Peyer's patch (tissue), 4 donors: ENCODE results near the gene FPR1. TPM values are rescaled to one million over a fixed set of nuclear protein-coding genes. Genes with fewer than 3 reads are reported as not detected.

Experiments used
- DNase-seq, 3 donors: peaks; one replicate each; pipeline ENCODE4 v3.0.0-alpha.2; 2017 to 2019
- H3K27ac ChIP-seq, 4 donors: fragments of 200-600 bp; sonication (generic); one replicate each; pipeline ENCODE4 v1.5.1; 2016 to 2019
- H3K27me3 ChIP-seq, 2 donors: fragments of 200-600 bp; sonication (generic); one replicate each; pipeline ENCODE4 v1.5.1; 2019
- H3K36me3 ChIP-seq, 3 donors: fragments of 200-600 bp; sonication (generic); one replicate each; pipeline ENCODE4 v1.5.1; 2016 to 2019
- H3K4me1 ChIP-seq, 4 donors: fragments of 200-600 bp; sonication (generic); one replicate each; pipeline ENCODE4 v1.5.1; 2016 to 2019
- H3K4me3 ChIP-seq, 4 donors: fragments of 200-600 bp; sonication (generic); 1 replicate in 3 of 4; 2 replicates in 1 of 4; pipeline ENCODE4 v1.5.1; 2016 to 2019; ENCODE audit warnings: mild to moderate bottlenecking in 1 of 4
- H3K9me3 ChIP-seq, 4 donors: fragments of 200-600 bp; sonication (generic); one replicate each; pipeline ENCODE4 v1.5.1; 2016 to 2019; ENCODE audit warnings: mild to moderate bottlenecking in 1 of 4
- POLR2A ChIP-seq, 2 donors: fragments of 450-650 bp; IDR thresholded peaks; one replicate each; pipeline ENCODE4 v1.5.1; 2017; ENCODE audit warnings: antibody characterized with exemption in 2 of 2, mild to moderate bottlenecking in 2 of 2, moderate library complexity in 2 of 2
- total RNA-seq, 4 donors: library from RNA; depleted of rRNA; stranded (reverse); fragments of >200 nt; gene quantifications; one replicate each; pipeline ENCODE4 v1.1.0, GENCODE V29; 2016
- TF ChIP-seq, protein P1 (sequence below), 6 experiments: fragments of 450-650 bp in 4 of 6; fragments of 200-600 bp in 2 of 6; sonication (generic) in 1 of 6; IDR thresholded peaks; one replicate each; pipeline ENCODE4 v1.5.1; 2017 to 2019; ENCODE audit warnings: antibody characterized with exemption in 6 of 6, mild to moderate bottlenecking in 3 of 6, moderate library complexity in 1 of 6

The FPR1 gene
- total RNA-seq, 4 donors from 2014 or later: 1.6 to 5.8 (median 2.6) TPM

GRCh38 chr19:51733742-51734522 is 17.7 kb downstream of the FPR1 start:
- TF ChIP-seq, protein P1, sequence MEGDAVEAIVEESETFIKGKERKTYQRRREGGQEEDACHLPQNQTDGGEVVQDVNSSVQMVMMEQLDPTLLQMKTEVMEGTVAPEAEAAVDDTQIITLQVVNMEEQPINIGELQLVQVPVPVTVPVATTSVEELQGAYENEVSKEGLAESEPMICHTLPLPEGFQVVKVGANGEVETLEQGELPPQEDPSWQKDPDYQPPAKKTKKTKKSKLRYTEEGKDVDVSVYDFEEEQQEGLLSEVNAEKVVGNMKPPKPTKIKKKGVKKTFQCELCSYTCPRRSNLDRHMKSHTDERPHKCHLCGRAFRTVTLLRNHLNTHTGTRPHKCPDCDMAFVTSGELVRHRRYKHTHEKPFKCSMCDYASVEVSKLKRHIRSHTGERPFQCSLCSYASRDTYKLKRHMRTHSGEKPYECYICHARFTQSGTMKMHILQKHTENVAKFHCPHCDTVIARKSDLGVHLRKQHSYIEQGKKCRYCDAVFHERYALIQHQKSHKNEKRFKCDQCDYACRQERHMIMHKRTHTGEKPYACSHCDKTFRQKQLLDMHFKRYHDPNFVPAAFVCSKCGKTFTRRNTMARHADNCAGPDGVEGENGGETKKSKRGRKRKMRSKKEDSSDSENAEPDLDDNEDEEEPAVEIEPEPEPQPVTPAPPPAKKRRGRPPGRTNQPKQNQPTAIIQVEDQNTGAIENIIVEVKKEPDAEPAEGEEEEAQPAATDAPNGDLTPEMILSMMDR (IDR thresholded peaks at IDR 0.05): no peak
- no peak for TF ChIP-seq POLR2A (IDR thresholded peaks at IDR 0.05)
- H3K4me3 ChIP-seq: no peak overlapping the region
- H3K27me3 ChIP-seq: no peaks in the 10 kb centered on the region
- peaks cover 0 to 3% (median 0%) of the 10 kb centered on the region in 4 donors for H3K9me3 ChIP-seq
- H3K36me3 ChIP-seq: no peaks in the 10 kb centered on the region
- H3K4me1 ChIP-seq: no peaks in the 10 kb centered on the region
- H3K27ac ChIP-seq: no peak overlapping the region
- DNase-seq: no peak

GRCh38 chr19:51729781-51730180 is 21.9 kb downstream of the FPR1 start:
- Histone ChIP-seq H3K27ac (no peak overlapping the region), H3K27me3 (no peaks in the 10 kb centered on the region), H3K9me3 (peaks cover 0 to 3% (median 0%) of the 10 kb centered on the region in 4 donors), H3K36me3 (no peaks in the 10 kb centered on the region), H3K4me1 (no peaks in the 10 kb centered on the region), H3K4me3 (no peak overlapping the region)
- no peak for DNase-seq
- TF ChIP-seq, protein P1 (IDR thresholded peaks at IDR 0.05): no peak
- TF ChIP-seq POLR2A (IDR thresholded peaks at IDR 0.05): no peak

- H3K36me3 ChIP-seq: no peaks in the 10 kb centered on the region
- H3K27me3 ChIP-seq: no peaks in the 10 kb centered on the region
- no peak overlapping the region for H3K27ac ChIP-seq
- no peak for TF ChIP-seq POLR2A (IDR thresholded peaks at IDR 0.05)
- TF ChIP-seq, protein P1 (IDR thresholded peaks at IDR 0.05): no peak
- peaks cover 0 to 3% (median 0%) of the 10 kb centered on the region in 4 donors for H3K9me3 ChIP-seq
- H3K4me1 ChIP-seq: no peaks in the 10 kb centered on the region
- H3K4me3 ChIP-seq: no peak overlapping the region
- no peak for DNase-seq
These were observed 24.3 kb downstream of the FPR1 start for GRCh38 chr19:51727349-51727880.

DNA sequence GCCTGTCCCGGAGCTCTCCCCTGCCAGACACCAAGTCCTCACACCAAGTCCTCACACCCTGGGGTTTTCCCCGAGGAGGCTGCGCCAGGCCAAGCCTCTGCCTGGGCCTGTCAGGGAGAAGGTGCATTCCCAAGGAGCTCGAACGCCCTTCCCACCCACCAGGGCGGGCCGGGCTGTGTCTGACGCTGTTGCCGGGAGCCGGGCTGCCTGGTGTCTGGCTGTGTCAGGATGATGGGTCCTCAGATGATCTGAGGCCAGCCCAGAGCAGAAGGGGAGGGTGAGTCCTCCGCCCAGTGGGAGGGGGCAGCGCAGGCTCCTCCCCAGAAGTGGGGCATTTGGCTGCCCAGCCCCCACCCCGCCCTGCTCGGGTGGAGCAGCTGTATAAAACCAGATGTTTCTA is 25.6 kb downstream of the FPR1 start:
- Histone ChIP-seq H3K36me3 (no peaks in the 10 kb centered on the region), H3K27ac (no peak overlapping the region), H3K4me3 (no peak overlapping the region), H3K27me3 (no peaks in the 10 kb centered on the region), H3K4me1 (no peaks in the 10 kb centered on the region), H3K9me3 (peaks cover 0 to 3% (median 0%) of the 10 kb centered on the region in 4 donors)
- TF ChIP-seq, protein P1 (IDR thresholded peaks at IDR 0.05): no peak
- no peak for TF ChIP-seq POLR2A (IDR thresholded peaks at IDR 0.05)
- peak in 1 of 3 donors; percentile 50 for DNase-seq

DNA sequence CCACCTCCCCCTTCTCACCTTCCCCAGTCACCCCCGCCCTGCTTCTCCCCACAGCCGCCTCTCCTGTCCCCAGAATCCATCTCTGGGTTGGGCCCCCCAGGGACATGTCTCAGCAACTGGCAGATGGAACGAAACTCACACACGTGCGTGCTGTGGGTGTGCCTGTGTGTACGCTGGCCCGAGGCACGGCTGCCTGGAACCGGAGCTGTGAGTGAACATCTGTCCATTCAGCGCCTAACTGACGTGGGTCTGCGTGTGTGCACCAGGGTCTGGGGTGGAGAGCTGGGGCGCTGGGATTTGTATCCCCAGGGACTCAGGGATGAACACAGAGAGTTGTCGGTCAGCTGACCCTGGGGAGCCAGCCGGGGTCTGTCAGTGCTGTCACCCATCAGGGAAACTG is 27.1 kb downstream of the FPR1 start:
- Histone ChIP-seq H3K9me3 (no peaks in the 10 kb centered on the region), H3K4me3 (no peak overlapping the region), H3K36me3 (no peaks in the 10 kb centered on the region), H3K4me1 (peaks cover 0 to 4% (median 0%) of the 10 kb centered on the region in 4 donors), H3K27ac (no peak overlapping the region), H3K27me3 (no peaks in the 10 kb centered on the region)
- TF ChIP-seq, protein P1 (IDR thresholded peaks at IDR 0.05): no peak
- TF ChIP-seq POLR2A (IDR thresholded peaks at IDR 0.05): no peak
- DNase-seq: no peak
